ENCODE results near the gene MIPOL1.

Gene MIPOL1

DNA sequence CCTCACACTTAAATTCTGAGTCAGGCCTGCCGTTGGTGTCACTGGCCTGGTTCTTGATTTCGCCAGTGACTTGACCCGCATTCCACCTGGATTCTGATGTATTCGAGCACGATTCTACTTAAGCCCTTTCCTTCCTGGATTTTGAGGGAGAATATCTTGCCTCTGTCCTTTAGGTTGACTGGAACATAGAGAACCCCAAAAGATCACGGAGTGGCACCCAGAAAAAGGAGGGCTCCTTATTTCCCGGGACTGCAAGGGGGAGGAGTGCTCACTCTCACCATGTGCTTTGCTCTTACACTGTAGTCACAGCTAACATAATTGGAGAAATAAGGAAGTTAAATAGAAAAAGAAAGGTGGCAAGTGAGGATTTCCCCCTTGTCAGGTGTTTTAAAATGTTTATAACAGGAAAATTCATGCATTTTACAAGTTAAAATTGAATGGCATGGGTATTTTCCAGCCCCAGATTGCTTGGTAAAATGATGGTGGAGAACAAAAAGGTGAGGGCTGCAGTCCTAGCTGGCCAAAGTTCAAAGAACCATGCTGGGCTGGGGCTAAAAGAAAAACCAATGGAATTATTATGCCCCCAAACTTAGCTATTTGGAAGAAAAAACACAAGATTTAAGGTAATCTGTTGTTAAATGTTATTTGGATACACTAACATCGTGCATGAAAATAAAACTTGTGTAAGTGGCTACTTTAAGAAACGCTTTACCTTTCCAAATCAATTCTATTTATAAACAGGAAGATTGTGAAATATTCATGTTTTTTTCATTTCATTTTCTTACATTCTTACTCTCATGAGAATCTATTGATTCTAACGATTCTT lies 388.4 kb downstream of the MIPOL1 start:
- TF ChIP-seq, protein P1, sequence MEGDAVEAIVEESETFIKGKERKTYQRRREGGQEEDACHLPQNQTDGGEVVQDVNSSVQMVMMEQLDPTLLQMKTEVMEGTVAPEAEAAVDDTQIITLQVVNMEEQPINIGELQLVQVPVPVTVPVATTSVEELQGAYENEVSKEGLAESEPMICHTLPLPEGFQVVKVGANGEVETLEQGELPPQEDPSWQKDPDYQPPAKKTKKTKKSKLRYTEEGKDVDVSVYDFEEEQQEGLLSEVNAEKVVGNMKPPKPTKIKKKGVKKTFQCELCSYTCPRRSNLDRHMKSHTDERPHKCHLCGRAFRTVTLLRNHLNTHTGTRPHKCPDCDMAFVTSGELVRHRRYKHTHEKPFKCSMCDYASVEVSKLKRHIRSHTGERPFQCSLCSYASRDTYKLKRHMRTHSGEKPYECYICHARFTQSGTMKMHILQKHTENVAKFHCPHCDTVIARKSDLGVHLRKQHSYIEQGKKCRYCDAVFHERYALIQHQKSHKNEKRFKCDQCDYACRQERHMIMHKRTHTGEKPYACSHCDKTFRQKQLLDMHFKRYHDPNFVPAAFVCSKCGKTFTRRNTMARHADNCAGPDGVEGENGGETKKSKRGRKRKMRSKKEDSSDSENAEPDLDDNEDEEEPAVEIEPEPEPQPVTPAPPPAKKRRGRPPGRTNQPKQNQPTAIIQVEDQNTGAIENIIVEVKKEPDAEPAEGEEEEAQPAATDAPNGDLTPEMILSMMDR (IDR thresholded peaks at IDR 0.05; ENCODE audit: low read depth, low read length) = no peak
- no peak for DNase-seq (ENCODE audit: low read depth)
- no peak overlapping the region for H3K4me3 ChIP-seq (ENCODE audit: low read depth, low read length)

DNA sequence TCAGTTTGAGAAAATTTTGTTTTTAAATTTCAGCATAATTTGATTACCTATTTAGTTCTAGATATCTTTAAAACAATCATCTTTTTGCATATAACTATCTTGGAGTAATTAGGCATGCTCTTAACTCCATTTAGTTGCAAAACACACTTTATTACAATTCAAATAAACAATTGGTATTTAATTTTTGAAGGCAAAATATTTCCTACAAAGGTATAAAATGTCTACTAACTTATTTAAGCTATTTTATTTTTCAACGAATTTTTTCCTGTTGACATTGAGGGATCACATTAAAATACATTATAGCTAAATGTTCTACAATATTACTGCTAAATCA lies 389.0 kb downstream of the MIPOL1 start:
- TF ChIP-seq, protein P2, sequence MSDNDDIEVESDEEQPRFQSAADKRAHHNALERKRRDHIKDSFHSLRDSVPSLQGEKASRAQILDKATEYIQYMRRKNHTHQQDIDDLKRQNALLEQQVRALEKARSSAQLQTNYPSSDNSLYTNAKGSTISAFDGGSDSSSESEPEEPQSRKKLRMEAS (IDR thresholded peaks at IDR 0.05; ENCODE audit: low read depth, low read length) = no peak
- no peak for TF ChIP-seq MYC (IDR thresholded peaks at IDR 0.05; ENCODE audit: low read depth, low read length)
- no peak for TF ChIP-seq POLR2A (IDR thresholded peaks at IDR 0.05; ENCODE audit: extremely low read depth, insufficient read length)
- TF ChIP-seq, protein P1 (IDR thresholded peaks at IDR 0.05; ENCODE audit: low read depth, low read length) = no peak
- DNase-seq (ENCODE audit: low read depth) = no peak
- no peak overlapping the region for H3K4me3 ChIP-seq (ENCODE audit: low read depth, low read length)

DNA sequence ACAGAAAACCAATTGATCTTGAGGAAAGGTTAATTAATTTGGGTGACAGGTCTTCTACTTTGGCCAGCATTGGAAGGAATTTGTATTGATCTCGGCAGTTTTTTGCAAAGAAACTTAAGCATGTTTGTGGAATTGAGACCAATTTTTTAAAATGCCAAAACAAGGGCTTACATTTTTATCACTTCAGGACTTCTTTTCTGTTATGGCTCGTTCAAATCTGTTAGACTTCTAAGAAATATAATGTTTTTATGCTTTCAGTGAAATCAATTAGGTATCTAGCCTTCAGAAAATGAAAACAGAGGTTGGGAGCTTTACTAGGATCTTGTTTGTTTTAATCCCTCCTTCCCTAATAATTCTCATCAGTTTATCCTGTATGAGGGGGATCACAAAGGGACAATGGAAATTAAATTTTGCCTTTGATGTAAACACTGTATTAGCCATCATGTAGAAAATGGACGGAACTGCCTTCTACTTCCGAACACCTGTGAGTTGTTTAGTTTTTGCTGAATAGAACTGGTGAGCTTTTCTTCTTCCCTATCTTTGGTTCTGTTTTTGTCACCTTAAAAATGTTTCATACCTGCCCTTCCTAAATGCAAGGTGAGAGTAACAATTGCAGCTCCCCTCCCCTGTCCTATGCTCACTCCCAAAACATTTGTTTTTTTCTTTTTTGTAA lies 389.5 kb downstream of the MIPOL1 start:
- DNase-seq (ENCODE audit: low read depth) = no peak
- H3K4me3 ChIP-seq (ENCODE audit: low read depth, low read length) = no peak overlapping the region
- TF ChIP-seq, protein P1 (IDR thresholded peaks at IDR 0.05; ENCODE audit: low read depth, low read length) = no peak
- TF ChIP-seq MYC (IDR thresholded peaks at IDR 0.05; ENCODE audit: low read depth, low read length) (no peak), POLR2A (IDR thresholded peaks at IDR 0.05; ENCODE audit: extremely low read depth, insufficient read length) (no peak)
- TF ChIP-seq, protein P2 (IDR thresholded peaks at IDR 0.05; ENCODE audit: low read depth, low read length) = no peak

DNA sequence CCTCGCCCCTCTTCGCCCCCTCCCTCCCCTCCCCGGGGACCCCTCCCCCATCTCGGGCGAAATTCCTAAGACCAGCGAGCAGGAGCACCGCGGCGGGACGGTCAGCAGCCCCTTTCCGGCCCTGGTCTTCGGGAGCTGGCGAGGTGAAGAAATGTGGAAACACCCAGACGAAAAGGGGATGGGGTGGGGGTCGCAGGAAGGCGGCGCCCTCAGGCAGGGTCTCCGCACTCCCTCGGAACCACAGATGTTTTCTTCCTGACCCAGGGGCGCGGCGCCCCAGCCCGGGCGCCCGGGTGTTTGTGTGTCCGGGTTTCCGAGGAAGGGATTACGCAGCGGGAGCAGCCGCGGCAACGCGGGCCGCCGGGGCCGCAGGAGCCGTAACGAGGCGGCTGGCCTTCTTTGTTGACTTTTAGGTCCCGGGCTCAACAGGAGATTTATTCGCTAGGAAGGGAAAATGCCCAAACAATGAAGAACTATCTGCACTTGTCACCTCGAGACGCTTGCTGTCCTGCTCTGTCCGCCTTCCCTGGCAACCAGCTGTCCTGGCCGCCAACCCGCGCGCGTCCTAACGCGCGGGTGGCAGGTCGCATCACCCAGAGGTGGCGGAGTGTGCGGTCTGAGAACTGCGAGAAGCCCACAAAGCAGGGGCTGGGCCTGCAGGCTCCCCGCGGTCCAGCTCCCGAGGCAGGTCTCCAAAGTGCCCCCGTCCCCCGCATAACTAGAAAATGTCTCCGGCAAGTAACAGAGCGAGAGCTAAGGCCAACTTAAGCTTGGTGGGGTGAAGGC lies 390.3 kb downstream of the MIPOL1 start:
- no peak overlapping the region for H3K4me3 ChIP-seq (ENCODE audit: low read depth, low read length)
- DNase-seq (ENCODE audit: low read depth) = no peak
- no peak for TF ChIP-seq POLR2A (IDR thresholded peaks at IDR 0.05; ENCODE audit: extremely low read depth, insufficient read length)
- TF ChIP-seq, protein P1 (IDR thresholded peaks at IDR 0.05; ENCODE audit: low read depth, low read length) = no peak

DNA sequence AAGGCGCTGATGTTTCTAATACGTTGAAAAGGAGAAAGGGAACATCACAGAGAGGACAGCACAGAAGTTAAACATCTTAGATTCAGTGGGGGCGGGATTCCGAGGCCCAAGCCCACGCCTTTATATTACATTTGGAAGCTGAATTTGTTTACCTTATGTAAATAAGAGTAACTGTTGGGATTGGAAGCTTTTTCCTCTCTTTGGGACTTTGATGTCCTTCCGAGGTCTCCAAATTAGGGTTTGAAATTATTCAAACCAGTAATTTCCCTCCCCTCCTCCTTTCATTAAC lies 390.9 kb downstream of the MIPOL1 start:
- H3K4me3 ChIP-seq (ENCODE audit: low read depth, low read length) = no peak overlapping the region

More for the DNA sequence above, 390.9 kb downstream of the MIPOL1 start:
- TF ChIP-seq MYC (IDR thresholded peaks at IDR 0.05; ENCODE audit: low read depth, low read length) = no peak
- TF ChIP-seq, protein P2 (IDR thresholded peaks at IDR 0.05; ENCODE audit: low read depth, low read length) = no peak
- TF ChIP-seq, protein P1 (IDR thresholded peaks at IDR 0.05; ENCODE audit: low read depth, low read length) = no peak
- no peak for TF ChIP-seq POLR2A (IDR thresholded peaks at IDR 0.05; ENCODE audit: extremely low read depth, insufficient read length)
- DNase-seq (ENCODE audit: low read depth) = no peak
